G401 (cell line): ENCODE data around the gene CALN1. TPM values are rescaled to one million over a fixed set of nuclear protein-coding genes. Genes with fewer than 3 reads are reported as not detected.
"Not testable (repeated sequence)": the region's sequence is repeated elsewhere in the genome, so short reads cannot be mapped to it uniquely, and the experiment has no call there.

Experiments
- DNase-seq: peaks from one replicate; pipeline ENCODE4 v3.0.0-alpha.2; 2015; ENCODE audit warnings: low spot score
- in situ Hi-C: cut with HindIII; loops from 2 replicates; pipeline ENCODE4 v1.10.0; 2016; ENCODE audit warnings: low sequenced_read_pairs, mixed read lengths
- total RNA-seq: library from RNA; depleted of rRNA; stranded (reverse); fragments of >200 nt; shearing (Covaris generic); gene quantifications from 2 replicates; pipeline ENCODE4 v1.2.3, GENCODE V29; 2014

CALN1 gene
- total RNA-seq, 1 experiment from 2014 or later = not detected

- no peak for DNase-seq
- in situ Hi-C loops = no loop called here
Measured at GRCh38 chr7:71761336-71761735, 650.8 kb downstream of the CALN1 start.

- in situ Hi-C loops = no loop called here
- DNase-seq = no peak
Measured at GRCh38 chr7:71754828-71755227, 657.3 kb downstream of the CALN1 start.

GRCh38 chr7:71753956-71754664 is 658.0 kb downstream of the CALN1 start:
- in situ Hi-C loops = no loop called here
- DNase-seq = no peak

GRCh38 chr7:71753236-71753635 is 658.9 kb downstream of the CALN1 start:
- in situ Hi-C loops = no loop called here
- DNase-seq = no peak

- peak; percentile 72 for DNase-seq
- in situ Hi-C loops = no loop called here
Measured at GRCh38 chr7:71752171-71752935, 659.8 kb downstream of the CALN1 start.

GRCh38 chr7:71750290-71750689 is 661.8 kb downstream of the CALN1 start:
- no peak for DNase-seq
- in situ Hi-C loops = no loop called here

- DNase-seq = peak; percentile 56
- in situ Hi-C loops = no loop called here
Measured at GRCh38 chr7:71746006-71746405, 666.1 kb downstream of the CALN1 start.

GRCh38 chr7:71740174-71740560 is 672.0 kb downstream of the CALN1 start:
- in situ Hi-C loops = no loop called here
- DNase-seq = no peak

- no peak for DNase-seq
- in situ Hi-C loops = no loop called here
Measured at GRCh38 chr7:71739520-71740173, 672.5 kb downstream of the CALN1 start.

- in situ Hi-C loops, DNase-seq: not testable (repeated sequence)
Measured at GRCh38 chr7:71737931-71738540, 674.1 kb downstream of the CALN1 start.

- in situ Hi-C loops = no loop called here
- DNase-seq = peak; percentile 87
Measured at GRCh38 chr7:71735961-71736556, 676.1 kb downstream of the CALN1 start.

GRCh38 chr7:71733107-71733870 is 678.8 kb downstream of the CALN1 start:
- peak; percentile 85 for DNase-seq
- in situ Hi-C loops = no loop called here

GRCh38 chr7:71731740-71732139 is 680.4 kb downstream of the CALN1 start:
- in situ Hi-C loops = no loop called here
- no peak for DNase-seq
